GM23338 (cell line): ENCODE results near the gene COPS7B.

Source experiments
- CREB1 ChIP-seq: fragments of 250-450 bp; sonication (Bioruptor Pico); IDR thresholded peaks from 2 replicates; pipeline ENCODE4 v1.5.0; 2020; ENCODE audit warnings: low read depth, mild to moderate bottlenecking, moderate library complexity
- CTCF ChIP-seq, 2 experiments: fragments of 200-600 bp in 1 of 2; sonication (generic) in 1 of 2; conservative IDR thresholded peaks; 2 replicates each; pipeline versions ENCODE4 v1.5.1 to v1.6.1; 2016 to 2017; ENCODE audit warnings: antibody characterized with exemption in 2 of 2, low read depth in 2 of 2, mild to moderate bottlenecking in 2 of 2, moderate library complexity in 1 of 2
- ETS1 ChIP-seq: IDR thresholded peaks from 2 replicates; pipeline ENCODE4 v1.6.1; 2016; ENCODE audit warnings: antibody characterized with exemption
- EZH2 ChIP-seq: fragments of 200-600 bp; sonication (generic); IDR thresholded peaks from one replicate; pipeline ENCODE4 v1.8.0; 2017; ENCODE audit warnings: antibody characterized with exemption, mild to moderate bottlenecking, low read depth; ENCODE audit not compliant: unreplicated experiment
- EZH2phosphoT487 ChIP-seq: fragments of 200-600 bp; sonication (generic); IDR thresholded peaks from one replicate; pipeline ENCODE4 v1.8.1; 2018; ENCODE audit warnings: antibody characterized with exemption; ENCODE audit not compliant: unreplicated experiment
- JUNB ChIP-seq: IDR thresholded peaks from one replicate; pipeline ENCODE4 v1.6.1; 2016; ENCODE audit warnings: antibody characterized with exemption; ENCODE audit not compliant: unreplicated experiment
- NANOG ChIP-seq: IDR thresholded peaks from 2 replicates; pipeline ENCODE4 v1.6.1; 2016; ENCODE audit warnings: antibody characterized with exemption, borderline replicate concordance
- POLR2AphosphoS5 ChIP-seq: IDR thresholded peaks from 2 replicates; pipeline ENCODE4 v1.6.1; 2016; ENCODE audit warnings: antibody characterized with exemption, low read depth
- ZNF114 ChIP-seq: fragments of 250-450 bp; sonication (Bioruptor Pico); IDR thresholded peaks from 2 replicates; pipeline ENCODE4 v1.5.0; 2020; ENCODE audit warnings: mild to moderate bottlenecking, moderate library complexity
- TF ChIP-seq, protein P1 (sequence below): IDR thresholded peaks from one replicate; pipeline ENCODE4 v1.6.1; 2018; ENCODE audit warnings: antibody characterized with exemption; ENCODE audit not compliant: unreplicated experiment

DNA sequence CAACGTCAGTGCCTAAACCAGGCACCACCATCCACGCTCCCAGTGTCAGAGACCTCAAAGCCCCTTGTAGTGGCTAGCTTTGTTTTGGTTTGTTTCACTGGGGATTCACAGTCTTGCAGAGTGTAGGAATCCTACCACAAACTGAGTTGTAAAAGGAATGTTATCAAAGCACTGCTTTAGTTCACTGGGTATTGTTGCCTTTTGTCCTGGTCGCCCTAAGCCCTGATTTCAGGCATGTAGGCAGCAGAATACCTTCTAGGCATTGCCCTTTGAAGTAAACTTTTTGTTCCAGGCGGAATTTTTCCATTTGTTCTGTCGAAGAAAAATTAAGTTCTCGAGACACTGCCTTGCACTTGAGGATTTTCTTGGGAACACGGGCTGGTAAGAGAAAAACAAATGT is 48.5 kb upstream of the COPS7B start:
- TF ChIP-seq POLR2AphosphoS5 (no peak), CTCF (conservative IDR thresholded peaks at IDR 0.05; ENCODE audit: low read depth in 2 of 2) (no peak), ZNF114 (CRISPR knock-in tag) (no peak), EZH2 (no peak), NANOG (no peak), CREB1 (no peak), JUNB (no peak), ETS1 (no peak), EZH2phosphoT487 (no peak)
- TF ChIP-seq, protein P1, sequence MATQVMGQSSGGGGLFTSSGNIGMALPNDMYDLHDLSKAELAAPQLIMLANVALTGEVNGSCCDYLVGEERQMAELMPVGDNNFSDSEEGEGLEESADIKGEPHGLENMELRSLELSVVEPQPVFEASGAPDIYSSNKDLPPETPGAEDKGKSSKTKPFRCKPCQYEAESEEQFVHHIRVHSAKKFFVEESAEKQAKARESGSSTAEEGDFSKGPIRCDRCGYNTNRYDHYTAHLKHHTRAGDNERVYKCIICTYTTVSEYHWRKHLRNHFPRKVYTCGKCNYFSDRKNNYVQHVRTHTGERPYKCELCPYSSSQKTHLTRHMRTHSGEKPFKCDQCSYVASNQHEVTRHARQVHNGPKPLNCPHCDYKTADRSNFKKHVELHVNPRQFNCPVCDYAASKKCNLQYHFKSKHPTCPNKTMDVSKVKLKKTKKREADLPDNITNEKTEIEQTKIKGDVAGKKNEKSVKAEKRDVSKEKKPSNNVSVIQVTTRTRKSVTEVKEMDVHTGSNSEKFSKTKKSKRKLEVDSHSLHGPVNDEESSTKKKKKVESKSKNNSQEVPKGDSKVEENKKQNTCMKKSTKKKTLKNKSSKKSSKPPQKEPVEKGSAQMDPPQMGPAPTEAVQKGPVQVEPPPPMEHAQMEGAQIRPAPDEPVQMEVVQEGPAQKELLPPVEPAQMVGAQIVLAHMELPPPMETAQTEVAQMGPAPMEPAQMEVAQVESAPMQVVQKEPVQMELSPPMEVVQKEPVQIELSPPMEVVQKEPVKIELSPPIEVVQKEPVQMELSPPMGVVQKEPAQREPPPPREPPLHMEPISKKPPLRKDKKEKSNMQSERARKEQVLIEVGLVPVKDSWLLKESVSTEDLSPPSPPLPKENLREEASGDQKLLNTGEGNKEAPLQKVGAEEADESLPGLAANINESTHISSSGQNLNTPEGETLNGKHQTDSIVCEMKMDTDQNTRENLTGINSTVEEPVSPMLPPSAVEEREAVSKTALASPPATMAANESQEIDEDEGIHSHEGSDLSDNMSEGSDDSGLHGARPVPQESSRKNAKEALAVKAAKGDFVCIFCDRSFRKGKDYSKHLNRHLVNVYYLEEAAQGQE, result no peak
